A673 (cell line): ENCODE data around the gene FBRS. TPM values are rescaled to one million over a fixed set of nuclear protein-coding genes. Genes with fewer than 3 reads are reported as not detected.

Source experiments
- BruUV-seq: library from RNA; stranded (reverse); fragments of 400-500 nt; replicated peaks from 2 replicates; lab custom pipeline; 2021; lab: Mats Ljungman, UMichigan
- CTCF ChIA-PET: fragments of 300-600 bp; sonication (Branson Sonifier 250); formaldehyde crosslinking; loops from one replicate; lab custom pipeline; 2022; ENCODE audit warnings: antibody characterized with exemption; lab: Charles Lee
- POLR2A ChIA-PET: fragments of 300-600 bp; sonication (Branson Sonifier 250); formaldehyde crosslinking; loops from one replicate; lab custom pipeline; 2022; ENCODE audit warnings: antibody characterized with exemption; ENCODE audit not compliant: low non-redundant PET; lab: Charles Lee
- DNase-seq: peaks from one replicate; pipeline ENCODE4 v3.0.0-alpha.2; 2015; ENCODE audit warnings: low spot score
- H3K27ac ChIP-seq: fragments of 200-600 bp; sonication (generic); 2 replicates; pipeline ENCODE4 v1.5.1; 2016; ENCODE audit warnings: mixed run types, low read depth, mild to moderate bottlenecking, mixed read lengths, antibody characterized with exemption, low read length; ENCODE audit not compliant: poor library complexity, severe bottlenecking
- H3K27me3 ChIP-seq: fragments of 200-600 bp; sonication (generic); replicated peaks from 2 replicates; pipeline ENCODE4 v1.6.1; 2017; ENCODE audit warnings: mixed run types, low read depth, mild to moderate bottlenecking, mixed read lengths, antibody characterized with exemption, low read length; ENCODE audit not compliant: insufficient read depth, poor library complexity
- H3K36me3 ChIP-seq: fragments of 200-600 bp; sonication (generic); 2 replicates; pipeline ENCODE4 v1.6.1; 2016; ENCODE audit warnings: mixed run types, mild to moderate bottlenecking, mixed read lengths, antibody characterized with exemption, low read length; ENCODE audit not compliant: insufficient read depth, poor library complexity, severe bottlenecking
- H3K4me1 ChIP-seq: fragments of 200-600 bp; sonication (generic); 2 replicates; pipeline ENCODE4 v1.6.1; 2017; ENCODE audit warnings: mixed run types, mild to moderate bottlenecking, mixed read lengths, antibody characterized with exemption, low read length; ENCODE audit not compliant: insufficient read depth, poor library complexity, severe bottlenecking
- H3K4me3 ChIP-seq: fragments of 200-600 bp; sonication (generic); 2 replicates; pipeline ENCODE4 v1.5.1; 2016; ENCODE audit warnings: low read depth, mixed run types, mild to moderate bottlenecking, mixed read lengths, low read length; ENCODE audit not compliant: poor library complexity, severe bottlenecking
- H3K9me3 ChIP-seq: fragments of 200-600 bp; sonication (generic); 2 replicates; pipeline ENCODE4 v1.6.1; 2016; ENCODE audit warnings: mixed run types, low read depth, mild to moderate bottlenecking, mixed read lengths, antibody characterized with exemption, low read length; ENCODE audit not compliant: poor library complexity, severe bottlenecking
- EZH2 ChIP-seq: fragments of 200-600 bp; sonication (generic); IDR thresholded peaks from 2 replicates; pipeline ENCODE4 v1.6.1; 2017; ENCODE audit warnings: borderline replicate concordance, low read depth, mild to moderate bottlenecking, mixed read lengths, antibody characterized with exemption, low read length; ENCODE audit not compliant: poor library complexity, severe bottlenecking
- intact Hi-C: fragments of 100-400 bp; cut with micrococcal nuclease; formaldehyde crosslinking; loops from one replicate; pipeline ENCODE4 v1.10.0; 2022; ENCODE audit not compliant: unreplicated experiment
- total RNA-seq: library from RNA; stranded (reverse); gene quantifications from 2 replicates; pipeline ENCODE4 v1.2.3, GENCODE V29; 2021
- TF ChIP-seq, protein P1 (sequence below): fragments of 300-800, 200-600 bp; sonication (generic); conservative IDR thresholded peaks from 2 replicates; pipeline ENCODE4 v1.5.1; 2017; ENCODE audit warnings: low read depth, mild to moderate bottlenecking, antibody characterized with exemption, low read length, moderate library complexity, mixed read lengths

FBRS gene
- total RNA-seq, 1 experiment from 2014 or later, result 79.9 TPM

DNA sequence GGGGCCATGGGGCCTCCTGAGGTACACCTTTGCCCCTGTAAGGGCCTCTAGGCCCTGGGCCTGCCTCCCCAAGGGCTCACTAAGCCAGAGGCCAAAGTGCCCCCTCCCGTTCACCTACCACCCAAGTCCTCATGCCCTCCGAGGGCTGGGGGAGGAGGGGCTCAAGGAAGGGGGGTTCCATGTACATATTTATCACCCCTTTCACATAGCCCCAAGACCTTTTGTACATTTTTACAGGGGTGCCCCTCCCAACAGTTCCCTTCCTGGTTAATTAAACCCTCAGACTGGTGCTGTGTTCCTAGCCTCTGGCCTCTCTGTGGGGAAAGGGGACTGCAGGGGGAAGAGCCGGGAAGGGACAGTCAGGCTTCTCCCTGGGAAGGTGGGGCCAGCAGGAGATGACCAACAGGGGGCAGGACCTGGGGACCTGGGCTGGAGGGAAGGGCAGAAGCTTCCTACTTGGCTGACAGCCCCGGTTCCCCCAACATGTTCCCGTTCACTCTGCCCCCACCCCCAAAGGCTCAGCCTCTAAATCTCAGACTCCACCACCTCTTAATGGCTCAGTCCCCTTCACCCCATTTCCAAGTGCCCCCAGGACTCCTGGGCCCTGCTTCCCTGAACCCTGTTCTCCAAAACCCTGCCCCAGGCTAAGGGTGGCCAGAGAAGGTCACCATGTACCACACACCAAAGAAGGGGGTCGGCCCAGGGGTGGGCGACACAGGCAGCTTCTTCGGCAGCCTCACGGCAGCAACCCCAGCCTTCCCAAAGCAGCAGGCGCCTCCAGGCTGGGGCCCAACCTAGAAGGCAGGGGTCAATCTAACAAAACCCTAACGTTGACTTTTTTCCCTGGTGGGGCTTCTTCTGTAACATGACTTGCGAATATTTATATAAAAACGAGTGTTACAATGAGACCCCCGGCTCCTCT, 11.9 kb downstream of the FBRS start:
- Histone ChIP-seq H3K4me1 (no peaks in the 10 kb centered on the region), H3K36me3 (peaks cover 46% of the 10 kb centered on the region), H3K27ac (no peak overlapping the region), H3K9me3 (no peaks in the 10 kb centered on the region), H3K4me3 (no peak overlapping the region), H3K27me3 (no peaks in the 10 kb centered on the region)
- DNase-seq, result no peak
- CTCF ChIA-PET, result no interaction called here
- no peak for TF ChIP-seq EZH2
- TF ChIP-seq, protein P1, sequence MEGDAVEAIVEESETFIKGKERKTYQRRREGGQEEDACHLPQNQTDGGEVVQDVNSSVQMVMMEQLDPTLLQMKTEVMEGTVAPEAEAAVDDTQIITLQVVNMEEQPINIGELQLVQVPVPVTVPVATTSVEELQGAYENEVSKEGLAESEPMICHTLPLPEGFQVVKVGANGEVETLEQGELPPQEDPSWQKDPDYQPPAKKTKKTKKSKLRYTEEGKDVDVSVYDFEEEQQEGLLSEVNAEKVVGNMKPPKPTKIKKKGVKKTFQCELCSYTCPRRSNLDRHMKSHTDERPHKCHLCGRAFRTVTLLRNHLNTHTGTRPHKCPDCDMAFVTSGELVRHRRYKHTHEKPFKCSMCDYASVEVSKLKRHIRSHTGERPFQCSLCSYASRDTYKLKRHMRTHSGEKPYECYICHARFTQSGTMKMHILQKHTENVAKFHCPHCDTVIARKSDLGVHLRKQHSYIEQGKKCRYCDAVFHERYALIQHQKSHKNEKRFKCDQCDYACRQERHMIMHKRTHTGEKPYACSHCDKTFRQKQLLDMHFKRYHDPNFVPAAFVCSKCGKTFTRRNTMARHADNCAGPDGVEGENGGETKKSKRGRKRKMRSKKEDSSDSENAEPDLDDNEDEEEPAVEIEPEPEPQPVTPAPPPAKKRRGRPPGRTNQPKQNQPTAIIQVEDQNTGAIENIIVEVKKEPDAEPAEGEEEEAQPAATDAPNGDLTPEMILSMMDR, result no peak
- BruUV-seq, result TSS peak; percentile 59
- intact Hi-C loops, result no loop called here
- POLR2A ChIA-PET, result interaction anchor here (0.6 kb wide), 1 partner anchor 106 kb away, joined by 3 read pairs; no protein-coding TSS in a partner anchor

DNA sequence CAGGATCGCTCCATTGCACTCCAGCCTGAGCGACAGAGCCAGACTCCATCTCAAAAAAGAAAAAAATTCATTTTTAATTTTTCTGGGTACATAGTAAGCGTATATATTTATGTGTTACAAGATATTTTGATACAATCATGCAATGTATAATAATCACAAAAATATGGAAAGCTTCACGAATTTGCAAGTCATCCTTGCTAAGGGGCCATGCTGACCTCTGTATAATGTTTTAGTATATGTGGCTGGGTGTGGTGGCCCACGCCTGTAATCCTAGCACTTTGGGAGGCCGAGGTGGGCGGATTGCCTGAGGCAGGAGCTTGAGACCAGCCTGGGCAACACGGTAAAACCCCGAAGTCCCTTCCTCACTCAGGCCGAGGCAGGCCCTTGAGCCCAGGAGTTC, 16.9 kb downstream of the FBRS start:
- POLR2A ChIA-PET, result no interaction called here
- Histone ChIP-seq H3K27me3 (no peaks in the 10 kb centered on the region), H3K36me3 (peaks cover 3% of the 10 kb centered on the region), H3K9me3 (no peaks in the 10 kb centered on the region), H3K4me1 (no peaks in the 10 kb centered on the region), H3K4me3 (no peak overlapping the region), H3K27ac (no peak overlapping the region)
- no peak for DNase-seq
- no peak for TF ChIP-seq EZH2
- TF ChIP-seq, protein P1, result no peak
- BruUV-seq, result no TSS peak
- intact Hi-C loops, result no loop called here
- CTCF ChIA-PET, result no interaction called here

DNA sequence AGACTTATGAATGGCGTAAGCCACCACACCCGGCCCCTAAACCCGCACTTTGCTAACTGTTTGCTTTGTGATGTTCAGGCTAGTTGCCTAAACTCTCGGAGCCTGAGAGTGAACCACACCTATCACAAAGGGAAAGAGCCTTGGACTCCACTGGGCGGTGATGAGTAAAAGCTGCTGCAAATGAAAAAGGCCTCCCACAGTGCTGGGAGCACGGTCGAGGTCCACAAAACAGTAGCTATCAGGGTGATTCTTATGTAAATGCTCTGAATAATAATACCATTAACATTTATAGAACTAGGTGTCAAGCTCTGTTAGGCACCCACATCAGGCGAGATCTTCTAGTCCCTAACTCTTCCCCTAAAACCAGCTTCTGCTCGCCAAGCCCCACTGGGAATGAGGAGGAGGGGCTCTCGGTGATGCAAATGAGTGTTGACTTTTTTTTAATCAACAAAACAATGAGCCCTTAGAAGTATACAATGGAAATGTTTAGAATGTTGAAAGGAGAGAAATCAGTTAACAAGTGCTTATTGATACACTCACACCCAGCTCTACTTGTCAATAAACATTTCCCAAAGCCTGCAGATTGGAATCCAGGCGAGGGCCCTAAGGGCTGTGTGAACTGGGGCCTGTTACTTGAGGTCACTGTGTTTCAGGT, 19.8 kb downstream of the FBRS start:
- POLR2A ChIA-PET, result no interaction called here
- H3K4me1 ChIP-seq, result no peaks in the 10 kb centered on the region
- DNase-seq, result no peak
- no peaks in the 10 kb centered on the region for H3K9me3 ChIP-seq
- no peaks in the 10 kb centered on the region for H3K36me3 ChIP-seq
- no peak for TF ChIP-seq EZH2
- TF ChIP-seq, protein P1, result no peak
- CTCF ChIA-PET, result interaction anchor here (0.7 kb wide), 1 partner anchor 20 kb away, joined by 3 read pairs; no protein-coding TSS in a partner anchor
- H3K4me3 ChIP-seq, result no peak overlapping the region
- intact Hi-C loops, result no loop called here
- H3K27me3 ChIP-seq, result no peaks in the 10 kb centered on the region
- BruUV-seq, result no TSS peak
- H3K27ac ChIP-seq, result no peak overlapping the region
